Upper lobe of left lung (tissue), 4 donors: ENCODE data around the gene TMEM178B.

Experiments
- CTCF ChIP-seq, 6 experiments: fragments of 450-650 bp in 4 of 6; fragments of 200-600 bp in 2 of 6; sonication (generic) in 2 of 6; IDR thresholded peaks; one replicate each; pipeline ENCODE4 v1.5.1; 2016 to 2019; ENCODE audit warnings: antibody characterized with exemption in 6 of 6
- EP300 ChIP-seq, 4 donors: sonication (generic); formaldehyde crosslinking; IDR thresholded peaks; one replicate each; pipeline ENCODE4 v1.5.1; 2017; ENCODE audit warnings: antibody characterized with exemption in 4 of 4, control low read depth in 2 of 4
- POLR2A ChIP-seq, 4 donors: fragments of 450-650 bp; IDR thresholded peaks; one replicate each; pipeline ENCODE4 v1.5.1; 2016 to 2017; ENCODE audit warnings: antibody characterized with exemption in 4 of 4, mild to moderate bottlenecking in 2 of 4
- POLR2AphosphoS5 ChIP-seq, 2 donors: sonication (generic); formaldehyde crosslinking; IDR thresholded peaks; one replicate each; pipeline ENCODE4 v1.5.1; 2017; ENCODE audit warnings: antibody characterized with exemption in 2 of 2

- TF ChIP-seq POLR2AphosphoS5 (IDR thresholded peaks at IDR 0.05) (no peak), CTCF (IDR thresholded peaks at IDR 0.05) (no peak), POLR2A (IDR thresholded peaks at IDR 0.05) (no peak), EP300 (IDR thresholded peaks at IDR 0.05) (no peak)
Observed at GRCh38 chr7:141123522-141123921, 49.7 kb downstream of the TMEM178B start.
